NCI-H1417 treated with DMSO at 0.1 percent for 48 hours (cell line): ENCODE measurements around the gene PQBP1.

Experiments
- DNase-seq: peaks from one replicate; lab custom pipeline; 2025; lab: John Stamatoyannopoulos, UW

PQBP1 gene

GRCh38 chrX:48923771-48924170 lies 26.0 kb downstream of the PQBP1 start:
- DNase-seq, result no peak

GRCh38 chrX:48924270-48924669 lies 26.5 kb downstream of the PQBP1 start:
- no peak for DNase-seq

- DNase-seq, result no peak
Measured at GRCh38 chrX:48927123-48927522, 29.4 kb downstream of the PQBP1 start.

- no peak for DNase-seq
Measured at GRCh38 chrX:48927736-48928382, 30.1 kb downstream of the PQBP1 start.

GRCh38 chrX:48933757-48934156 lies 36.0 kb downstream of the PQBP1 start:
- DNase-seq, result no peak

- DNase-seq, result no peak
Measured at GRCh38 chrX:48934581-48935300, 37.0 kb downstream of the PQBP1 start.

GRCh38 chrX:48935301-48935670 lies 37.6 kb downstream of the PQBP1 start:
- DNase-seq, result no peak

GRCh38 chrX:48936429-48937053 lies 38.8 kb downstream of the PQBP1 start:
- no peak for DNase-seq

GRCh38 chrX:48937054-48937907 lies 39.6 kb downstream of the PQBP1 start:
- no peak for DNase-seq

- no peak for DNase-seq
Measured at GRCh38 chrX:48938721-48939425, 41.1 kb downstream of the PQBP1 start.

GRCh38 chrX:48939524-48940228 lies 41.9 kb downstream of the PQBP1 start:
- DNase-seq, result no peak

- no peak for DNase-seq
Measured at GRCh38 chrX:48940404-48940955, 42.8 kb downstream of the PQBP1 start.

- DNase-seq, result no peak
Measured at GRCh38 chrX:48942895-48943294, 45.2 kb downstream of the PQBP1 start.

GRCh38 chrX:48945517-48946348 lies 48.0 kb downstream of the PQBP1 start:
- no peak for DNase-seq

- no peak for DNase-seq
Measured at GRCh38 chrX:48948589-48948988, 50.9 kb downstream of the PQBP1 start.
